Pancreas (tissue), 10 donors: Measurements from ENCODE around the gene RPL7A. TPM values are rescaled to one million over a fixed set of nuclear protein-coding genes. Genes with fewer than 3 reads are reported as not detected.
"Not testable (repeated sequence)": the region's sequence is repeated elsewhere in the genome, so short reads cannot be mapped to it uniquely, and the experiment has no call there.

Source experiments
- ATAC-seq, 4 donors: fragments of 200-7000 bp; cut with Tn5 transposase; one replicate each; pipeline versions ENCODE4 v1.8.0 to v1.9.1; 2020; ENCODE audit warnings: mild to moderate bottlenecking in 4 of 4, moderate library complexity in 4 of 4
- DNase-seq, 6 donors: peaks; one replicate each; pipeline ENCODE4 v3.0.0-alpha.2; 2020
- FAIRE-seq: peaks from 2 replicates; lab custom pipeline; 2012; peaks lifted over from hg19 to GRCh38; lab: Jason Lieb, UNC
- H3K27ac ChIP-seq, 4 donors: fragments of 200-600 bp; sonication (generic); 1 replicate in 3 of 4; 2 replicates in 1 of 4; pipeline versions ENCODE4 v1.5.0 to v1.8.0; 2020
- H3K27me3 ChIP-seq, 4 donors: fragments of 200-600 bp; one replicate each; pipeline ENCODE4 v1.8.0; 2021
- H3K36me3 ChIP-seq, 3 donors: fragments of 200-600 bp; sonication (generic) in 1 of 3; one replicate each; pipeline versions ENCODE4 v1.5.0 to v1.8.0; 2020 to 2021
- H3K4me1 ChIP-seq, 3 donors: fragments of 200-600 bp; one replicate each; pipeline ENCODE4 v1.8.0; 2021
- H3K4me3 ChIP-seq, 4 donors: fragments of 200-600 bp; sonication (generic) in 2 of 4; one replicate each; pipeline versions ENCODE4 v1.5.0 to v1.8.0; 2020 to 2021
- H3K9me3 ChIP-seq, 4 donors: fragments of 200-600 bp; one replicate each; pipeline ENCODE4 v1.8.0; 2021
- WGBS, 2 donors: extraction: QIAGEN DNeasy Blood & Tissue Kit; methylation state at CpG; one replicate each; pipeline ENCODE4 v1.1.7; 2013; 5-methylcytosine and 5-hydroxymethylcytosine counted together
- intact Hi-C, 3 donors: fragments of 100-400 bp; cut with DNase I; formaldehyde crosslinking; loops; one replicate each; pipeline versions ENCODE4 v1.11.1 to v1.14.2; 2022
- polyA plus RNA-seq, 2 donors: library from polyadenylated mRNA; stranded (reverse); fragments of 200-250 nt; gene quantifications; one replicate each; pipeline ENCODE4 v1.2.3, GENCODE V29; 2013
- total RNA-seq, 6 donors: library from RNA; stranded (reverse); fragmentation: NEBNext Ultra II Directional in 4 of 6; extraction: Animal tissue kit (Norgen Biotek cat#: 25700) in 4 of 6; gene quantifications; one replicate each; pipeline versions ENCODE4 v1.2.1 to v1.2.4, GENCODE V29; 2021 to 2023
- TF ChIP-seq, protein P1 (sequence below), 4 donors: fragments of 200-600 bp; sonication (generic) in 3 of 4; IDR thresholded peaks; one replicate each; pipeline versions ENCODE4 v1.5.0 to v1.8.0; 2021; ENCODE audit warnings: antibody characterized with exemption in 4 of 4
- donor health status: healthy with polysubstance abuse.
- donor health status: DM: no; HTN: no; CAD: no; lungs with moderate emphysema.
- donor health status: DM: no; HTN: no; CAD: no.
- donor health status: control.
- donor health status: control.
- donor health status: Bipolar disorder and iron deficiency.
- donor health status: DM: yes; HTN: yes; CAD: no.
- donor health status: DM: no; HTN: no; CAD: no.
- donor health status: DM: no; HTN: no; CAD: no.
- donor health status: DM: yes; HTN: yes; CAD: no.

RPL7A gene
- total and polyA plus RNA-seq, 8 donors, result 1,234 to 2,140 (median 1,834) TPM

DNA sequence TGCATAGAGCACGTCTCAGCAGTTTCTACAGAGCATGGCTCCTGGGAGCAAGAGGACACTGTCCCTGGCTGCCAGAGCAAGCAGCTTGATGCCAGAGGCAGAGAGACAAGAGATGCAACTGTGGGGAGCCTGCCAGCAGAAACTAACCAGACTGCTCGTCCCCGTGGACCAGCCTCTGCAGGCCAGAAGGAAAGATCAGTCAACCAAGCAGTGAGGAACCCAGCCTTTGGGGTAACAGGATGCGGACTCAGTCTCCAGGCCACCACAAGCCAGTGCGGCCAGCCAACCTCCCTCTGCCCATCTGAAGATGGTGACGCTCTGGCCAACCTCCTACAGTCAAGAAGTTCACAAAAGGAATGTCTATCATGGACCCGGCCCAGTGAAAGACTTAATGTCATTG, 24.1 kb downstream of the RPL7A start:
- ATAC-seq, result no peak
- H3K4me1 ChIP-seq, result peaks cover 52 to 74% (median 56%) of the 10 kb centered on the region in 3 donors

DNA sequence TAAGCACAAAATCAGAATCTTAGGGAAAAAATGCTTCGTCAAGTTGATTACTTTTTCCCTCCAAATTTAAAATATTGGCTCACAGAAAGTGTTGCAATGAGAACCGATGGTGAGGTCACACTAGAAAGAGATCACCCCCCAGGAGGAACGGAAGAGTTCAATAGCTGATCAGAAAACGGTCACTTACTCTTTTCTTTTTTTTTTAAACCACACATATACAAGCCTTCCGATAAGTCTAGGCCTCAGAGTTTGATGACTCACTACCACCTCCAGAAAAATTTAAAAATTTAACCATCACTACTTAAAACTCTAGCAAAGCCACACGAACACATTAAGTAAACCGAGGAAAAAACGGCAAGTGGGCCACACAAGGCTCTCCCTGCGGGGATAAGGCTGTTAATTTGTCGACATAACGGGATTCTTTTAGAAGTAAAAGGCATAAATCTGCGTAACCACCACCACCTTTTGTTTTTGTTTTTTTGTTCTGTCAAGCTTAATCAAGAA, 26.6 kb downstream of the RPL7A start:
- TF ChIP-seq, protein P1, sequence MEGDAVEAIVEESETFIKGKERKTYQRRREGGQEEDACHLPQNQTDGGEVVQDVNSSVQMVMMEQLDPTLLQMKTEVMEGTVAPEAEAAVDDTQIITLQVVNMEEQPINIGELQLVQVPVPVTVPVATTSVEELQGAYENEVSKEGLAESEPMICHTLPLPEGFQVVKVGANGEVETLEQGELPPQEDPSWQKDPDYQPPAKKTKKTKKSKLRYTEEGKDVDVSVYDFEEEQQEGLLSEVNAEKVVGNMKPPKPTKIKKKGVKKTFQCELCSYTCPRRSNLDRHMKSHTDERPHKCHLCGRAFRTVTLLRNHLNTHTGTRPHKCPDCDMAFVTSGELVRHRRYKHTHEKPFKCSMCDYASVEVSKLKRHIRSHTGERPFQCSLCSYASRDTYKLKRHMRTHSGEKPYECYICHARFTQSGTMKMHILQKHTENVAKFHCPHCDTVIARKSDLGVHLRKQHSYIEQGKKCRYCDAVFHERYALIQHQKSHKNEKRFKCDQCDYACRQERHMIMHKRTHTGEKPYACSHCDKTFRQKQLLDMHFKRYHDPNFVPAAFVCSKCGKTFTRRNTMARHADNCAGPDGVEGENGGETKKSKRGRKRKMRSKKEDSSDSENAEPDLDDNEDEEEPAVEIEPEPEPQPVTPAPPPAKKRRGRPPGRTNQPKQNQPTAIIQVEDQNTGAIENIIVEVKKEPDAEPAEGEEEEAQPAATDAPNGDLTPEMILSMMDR (IDR thresholded peaks at IDR 0.05), result no peak
- Histone ChIP-seq H3K27ac (peak overlapping the region; percentile 93 to 98 (median 95)), H3K27me3 (no peaks in the 10 kb centered on the region), H3K36me3 (no peaks in the 10 kb centered on the region), H3K4me1 (peaks cover 29 to 54% (median 33%) of the 10 kb centered on the region in 3 donors), H3K9me3 (no peaks in the 10 kb centered on the region), H3K4me3 (peak overlapping the region; percentile 75 to 100 (median 98))
- intact Hi-C loops, result no loop called here
- WGBS, 2 donors, result 6 to 8% methylated on average over 12 of the region's 12 CpGs
- ATAC-seq (no peak), DNase-seq (no peak), FAIRE-seq (no peak)

More for the DNA sequence above, 24.1 kb downstream of the RPL7A start:
- no peaks in the 10 kb centered on the region for H3K27me3 ChIP-seq
- no peaks in the 10 kb centered on the region for H3K9me3 ChIP-seq
- H3K27ac ChIP-seq, result peak overlapping the region in 1 of 4 donors; percentile 33
- peaks cover 0 to 3% (median under 1%) of the 10 kb centered on the region in 3 donors for H3K36me3 ChIP-seq
- no peak for FAIRE-seq
- WGBS, 2 donors, result 52 to 63% methylated on average over 7 of the region's 7 CpGs
- DNase-seq, result peak in 1 of 6 donors; percentile 18
- no peak overlapping the region for H3K4me3 ChIP-seq
- intact Hi-C loops, result no loop called here
- TF ChIP-seq, protein P1 (IDR thresholded peaks at IDR 0.05), result no peak

DNA sequence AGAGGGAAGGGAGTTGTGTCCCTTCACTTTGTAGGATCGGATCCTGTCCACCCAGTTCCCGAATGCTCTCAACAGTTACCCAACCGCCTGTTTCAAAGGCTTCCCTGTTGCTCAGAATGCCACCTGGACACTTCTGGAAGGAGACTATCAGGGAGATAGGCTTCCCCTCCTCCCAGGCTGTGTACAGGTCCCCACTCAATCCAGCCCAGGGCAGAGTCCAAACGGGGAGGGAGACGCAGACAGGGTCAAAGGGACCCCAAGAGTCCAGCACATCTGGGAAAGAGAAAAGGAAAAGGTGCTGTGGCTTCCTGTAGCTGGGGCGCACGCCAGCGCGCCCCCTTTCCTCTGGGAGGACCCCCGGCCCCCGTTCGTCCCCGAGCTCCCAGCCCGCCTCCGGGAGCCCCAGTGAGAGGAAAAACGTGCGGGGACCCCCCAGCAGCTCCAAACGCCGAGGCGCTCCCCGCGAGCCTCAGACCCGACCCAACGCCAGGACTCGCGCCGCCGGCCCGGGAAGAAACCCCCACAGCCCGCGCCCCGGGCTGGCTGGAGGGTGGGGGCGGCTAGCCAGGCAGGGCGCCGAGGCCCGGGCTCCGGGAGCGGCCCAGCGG, 27.2 kb downstream of the RPL7A start:
- FAIRE-seq, result no peak
- peaks cover 23 to 49% (median 33%) of the 10 kb centered on the region in 3 donors for H3K4me1 ChIP-seq
- H3K27me3 ChIP-seq, result no peaks in the 10 kb centered on the region
- peak in 5 of 6 donors; percentile 50 to 82 (median 56) for DNase-seq
- H3K9me3 ChIP-seq, result no peaks in the 10 kb centered on the region
- ATAC-seq, result peak; percentile 19 to 42 (median 41)
- H3K27ac ChIP-seq, result peak overlapping the region; percentile 93 to 98 (median 95)
- TF ChIP-seq, protein P1 (IDR thresholded peaks at IDR 0.05), result no peak
- peak overlapping the region; percentile 75 to 100 (median 98) for H3K4me3 ChIP-seq
- intact Hi-C loops, result no loop called here
- no peaks in the 10 kb centered on the region for H3K36me3 ChIP-seq
- 0 to 1% methylated on average over 27 to 39 of the region's 39 CpGs for WGBS, 2 donors

DNA sequence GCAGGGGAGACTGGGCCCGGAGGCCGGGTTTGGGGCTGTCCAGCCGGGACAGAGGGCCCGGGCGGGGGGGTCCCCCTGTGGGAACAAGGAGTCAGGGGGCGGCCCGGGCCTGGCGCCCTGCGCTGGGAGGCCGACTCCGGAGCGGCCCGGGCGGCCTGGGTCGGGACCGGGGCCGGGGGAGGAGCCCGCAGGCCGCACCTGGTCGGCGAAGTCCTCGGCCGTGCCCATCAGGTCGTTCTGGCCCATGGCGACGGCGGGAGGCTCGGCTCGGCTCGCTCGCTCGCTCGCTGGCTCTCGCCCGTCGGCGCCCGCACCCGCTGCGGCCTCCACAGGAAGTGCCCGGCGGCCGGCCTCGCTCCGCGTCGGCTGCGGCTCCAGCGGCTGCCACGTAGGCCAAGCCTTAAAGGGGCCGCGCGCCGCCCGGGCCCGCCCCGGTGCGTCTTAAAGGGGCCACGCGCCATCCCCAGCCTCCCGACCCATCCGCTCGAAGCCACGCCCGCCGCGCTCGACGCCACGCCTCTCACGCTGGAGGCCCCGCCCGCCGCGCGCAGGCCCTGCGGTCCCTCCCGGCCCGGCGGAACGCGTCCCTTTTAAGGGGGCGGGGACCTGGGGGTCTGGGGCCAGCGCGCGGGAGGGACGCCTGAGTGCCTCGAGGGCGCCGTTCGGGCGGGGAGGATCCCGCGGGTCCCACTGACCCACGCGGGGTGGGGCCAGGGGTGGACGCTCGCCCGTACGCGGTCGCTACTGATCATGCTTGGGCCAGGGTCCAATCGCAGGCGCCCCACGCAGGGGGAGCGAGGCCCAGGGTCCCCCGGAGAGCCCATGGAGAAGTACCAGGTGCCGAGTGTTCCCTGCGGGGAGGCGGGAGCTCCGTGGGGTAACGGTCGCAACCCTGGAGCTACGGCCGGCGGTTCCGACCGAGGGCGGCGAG, 28.0 kb downstream of the RPL7A start, which contains the start of the genes STKLD1 and SURF4:
Gene STKLD1, plus strand, starts transcription at position 643 of the 931 bp plus-strand sequence. Its CDS starts 108 bp downstream, at position 751.
Gene SURF4, minus strand, starts transcription at position 337 of the 931 bp plus-strand sequence. Its CDS starts 91 bp downstream, at position 246.
- H3K27ac ChIP-seq, result peak within 1 kb of the TSS; percentile 93 to 98 (median 95)
- ATAC-seq (peak; percentile 92 to 94 (median 92)), FAIRE-seq (no peak), DNase-seq (peak; percentile 94 to 99 (median 98))
- H3K4me3 ChIP-seq, result peak within 1 kb of the TSS; percentile 75 to 100 (median 98)
- H3K36me3 ChIP-seq, result no peaks in the 10 kb centered on the region
- intact Hi-C loops, result no loop called here
- H3K4me1 ChIP-seq, result peaks cover 22 to 41% (median 26%) of the 10 kb centered on the region in 3 donors
- no peaks in the 10 kb centered on the region for H3K27me3 ChIP-seq
- whole genome bisulfite sequencing, 2 donors, result 0% methylated on average over 86 to 120 of the region's 120 CpGs
- H3K9me3 ChIP-seq, result no peaks in the 10 kb centered on the region
- TF ChIP-seq, protein P1 (IDR thresholded peaks at IDR 0.05), result no peak

DNA sequence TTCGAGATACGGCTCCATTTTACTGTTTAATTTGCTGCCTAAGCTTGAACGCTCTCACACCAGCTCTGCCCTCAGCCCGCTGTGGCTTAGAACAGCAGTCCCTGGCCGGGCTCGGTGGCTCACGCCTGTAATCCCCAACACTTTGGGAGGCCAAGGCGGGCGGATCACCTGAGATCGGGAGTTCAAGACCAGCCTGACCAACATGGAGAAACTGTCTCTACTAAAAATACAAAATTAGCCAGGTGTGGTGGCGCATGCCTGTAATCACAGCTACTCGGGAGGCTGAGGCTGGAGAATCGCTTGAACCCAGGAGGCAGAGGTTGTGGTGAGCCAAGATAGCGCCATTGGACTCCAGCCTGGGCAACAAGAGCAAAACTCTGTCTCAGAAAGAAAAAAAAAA, 29.3 kb downstream of the RPL7A start:
- H3K36me3 ChIP-seq, H3K9me3 ChIP-seq, intact Hi-C loops, FAIRE-seq, H3K27ac ChIP-seq, H3K27me3 ChIP-seq, H3K4me3 ChIP-seq, ATAC-seq: not testable (repeated sequence)
- WGBS, 2 donors, result 83 to 86% methylated on average over 14 of the region's 14 CpGs
- H3K4me1 ChIP-seq, result peaks cover 9 to 28% (median 13%) of the 10 kb centered on the region in 3 donors
- peak in 1 of 6 donors; percentile 19 for DNase-seq
